Measurements from ENCODE around the gene ALOX5AP. TPM values are rescaled to one million over a fixed set of nuclear protein-coding genes. Genes with fewer than 3 reads are reported as not detected.

ALOX5AP gene
- total RNA-seq, 4 donors from 2014 or later: 14.8 to 48.2 (median 17.2) TPM

DNA sequence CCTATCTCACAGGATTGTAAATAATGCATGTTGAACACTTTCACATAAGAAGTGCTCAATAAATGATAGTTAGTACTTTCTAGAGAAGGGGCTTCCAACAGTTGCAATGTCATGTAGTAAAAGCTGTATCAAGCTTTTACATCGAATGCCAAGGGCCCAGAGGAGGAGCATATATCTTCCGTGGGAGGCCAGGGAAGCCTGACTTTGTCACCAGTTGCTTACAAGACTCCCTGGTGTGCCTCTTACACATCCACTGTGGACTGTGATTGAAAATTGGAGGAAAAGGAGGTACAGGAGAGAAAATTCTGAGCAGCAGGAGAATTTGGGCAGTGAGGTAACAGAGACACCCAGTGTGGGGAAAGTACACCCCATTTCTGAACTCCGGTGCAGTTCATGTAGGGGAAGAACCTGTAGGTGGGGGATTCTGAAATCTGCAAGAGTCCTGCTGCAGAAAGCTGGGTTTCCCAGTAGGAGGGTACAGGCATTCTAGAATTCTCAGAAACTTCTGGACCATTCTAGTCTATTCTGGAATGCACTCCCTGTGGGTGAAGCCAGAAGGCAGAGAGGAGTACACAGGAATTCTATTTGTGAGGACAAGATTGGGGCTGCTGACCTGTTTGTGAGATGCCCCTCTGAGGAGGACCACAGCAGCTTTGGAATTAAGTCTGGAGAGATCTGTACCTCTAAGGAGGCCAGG, 54.0 kb downstream of the ALOX5AP start:
- H3K4me1 ChIP-seq: peaks cover 0 to 20% (median 19%) of the 10 kb centered on the region in 4 donors
- no peak overlapping the region for H3K27ac ChIP-seq (replicated peaks in 1 of 4)
- intact Hi-C loops (cut with DNase I): no loop called here
- no peaks in the 10 kb centered on the region for H3K9me3 ChIP-seq
- H3K36me3 ChIP-seq: no peaks in the 10 kb centered on the region
- H3K27me3 ChIP-seq: no peaks in the 10 kb centered on the region
- DNase-seq (ENCODE audit: extremely low spot score): no peak
- TF ChIP-seq POLR2A (IDR thresholded peaks at IDR 0.05; ENCODE audit: low read depth) (no peak), EP300 (IDR thresholded peaks at IDR 0.05) (no peak)
- TF ChIP-seq, protein P1, sequence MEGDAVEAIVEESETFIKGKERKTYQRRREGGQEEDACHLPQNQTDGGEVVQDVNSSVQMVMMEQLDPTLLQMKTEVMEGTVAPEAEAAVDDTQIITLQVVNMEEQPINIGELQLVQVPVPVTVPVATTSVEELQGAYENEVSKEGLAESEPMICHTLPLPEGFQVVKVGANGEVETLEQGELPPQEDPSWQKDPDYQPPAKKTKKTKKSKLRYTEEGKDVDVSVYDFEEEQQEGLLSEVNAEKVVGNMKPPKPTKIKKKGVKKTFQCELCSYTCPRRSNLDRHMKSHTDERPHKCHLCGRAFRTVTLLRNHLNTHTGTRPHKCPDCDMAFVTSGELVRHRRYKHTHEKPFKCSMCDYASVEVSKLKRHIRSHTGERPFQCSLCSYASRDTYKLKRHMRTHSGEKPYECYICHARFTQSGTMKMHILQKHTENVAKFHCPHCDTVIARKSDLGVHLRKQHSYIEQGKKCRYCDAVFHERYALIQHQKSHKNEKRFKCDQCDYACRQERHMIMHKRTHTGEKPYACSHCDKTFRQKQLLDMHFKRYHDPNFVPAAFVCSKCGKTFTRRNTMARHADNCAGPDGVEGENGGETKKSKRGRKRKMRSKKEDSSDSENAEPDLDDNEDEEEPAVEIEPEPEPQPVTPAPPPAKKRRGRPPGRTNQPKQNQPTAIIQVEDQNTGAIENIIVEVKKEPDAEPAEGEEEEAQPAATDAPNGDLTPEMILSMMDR (IDR thresholded peaks at IDR 0.05): no peak
- 96% methylated on average over 3 of the region's 3 CpGs for WGBS
- H3K4me3 ChIP-seq: no peak overlapping the region

DNA sequence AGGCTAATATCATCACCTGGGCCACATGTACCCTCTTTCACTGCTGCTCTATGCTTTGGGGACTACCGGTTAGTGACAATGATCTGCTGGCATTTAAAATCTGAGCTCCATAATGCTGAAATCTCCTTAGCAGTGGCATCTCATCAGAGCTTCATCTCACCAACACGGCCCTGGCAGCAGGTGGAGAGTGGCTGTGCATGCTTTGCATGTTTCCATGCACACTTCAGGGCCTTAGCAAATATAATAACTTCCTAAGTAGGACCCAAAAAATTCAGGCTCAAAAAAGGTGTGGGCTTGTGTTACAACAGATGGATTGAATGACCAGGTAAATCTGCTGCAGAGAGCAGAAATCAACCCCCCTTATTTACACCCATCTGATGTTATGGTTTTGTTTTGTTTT, 55.2 kb downstream of the ALOX5AP start:
- Histone ChIP-seq H3K27ac (replicated peaks in 1 of 4) (no peak overlapping the region), H3K4me3 (no peak overlapping the region), H3K4me1 (peaks cover 0 to 20% (median 19%) of the 10 kb centered on the region in 4 donors), H3K27me3 (no peaks in the 10 kb centered on the region), H3K36me3 (no peaks in the 10 kb centered on the region), H3K9me3 (no peaks in the 10 kb centered on the region)
- WGBS: 85% methylated on average over 2 of the region's 2 CpGs
- no peak for DNase-seq (ENCODE audit: extremely low spot score)
- TF ChIP-seq, protein P1 (IDR thresholded peaks at IDR 0.05): no peak
- TF ChIP-seq POLR2A (IDR thresholded peaks at IDR 0.05; ENCODE audit: low read depth): no peak
- no peak for TF ChIP-seq POLR2AphosphoS5 (IDR thresholded peaks at IDR 0.05)
- TF ChIP-seq EP300 (IDR thresholded peaks at IDR 0.05): no peak
- intact Hi-C loops (cut with DNase I): no loop called here

DNA sequence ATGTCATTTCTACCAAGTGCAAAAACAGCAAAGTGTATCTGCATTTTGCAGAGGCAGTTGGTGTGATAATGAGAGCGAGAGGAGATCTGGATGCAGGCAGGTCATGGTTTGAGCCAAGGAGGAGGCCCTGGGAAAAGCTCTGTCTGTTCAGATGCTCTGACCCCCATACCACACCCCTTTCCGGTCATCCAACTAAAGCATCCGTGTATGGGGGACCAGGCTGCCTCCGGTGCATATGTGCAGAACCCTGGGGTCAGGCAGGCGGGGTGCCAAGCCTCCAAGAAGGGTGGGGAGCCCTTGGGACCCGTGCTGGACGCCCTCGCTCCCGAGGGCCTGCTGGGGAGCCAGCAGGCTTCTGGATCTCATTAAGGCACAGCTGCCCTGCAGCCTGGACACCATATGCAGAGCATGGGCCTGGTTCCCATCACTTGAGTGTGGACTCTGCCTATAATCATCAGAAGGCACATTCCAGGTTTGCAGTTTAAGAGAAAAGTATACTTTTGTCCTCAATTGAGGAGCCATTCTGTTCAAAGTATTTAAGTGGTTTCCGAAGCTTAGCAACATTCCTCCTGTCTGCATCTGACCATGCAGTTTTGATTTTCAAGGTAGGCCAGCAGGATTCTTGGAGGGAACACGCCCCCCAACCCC, 56.1 kb downstream of the ALOX5AP start:
- H3K4me1 ChIP-seq: peaks cover 0 to 28% (median 26%) of the 10 kb centered on the region in 4 donors
- no peak for DNase-seq (ENCODE audit: extremely low spot score)
- no peaks in the 10 kb centered on the region for H3K36me3 ChIP-seq
- no peak for TF ChIP-seq EP300 (IDR thresholded peaks at IDR 0.05)
- no peak for TF ChIP-seq POLR2A (IDR thresholded peaks at IDR 0.05; ENCODE audit: low read depth)
- TF ChIP-seq, protein P1 (IDR thresholded peaks at IDR 0.05): no peak
- no peak for TF ChIP-seq POLR2AphosphoS5 (IDR thresholded peaks at IDR 0.05)
- H3K9me3 ChIP-seq: no peaks in the 10 kb centered on the region
- peak overlapping the region in 3 of 4 donors; percentile 44 to 51 (median 50) for H3K27ac ChIP-seq (replicated peaks in 1 of 4)
- no peaks in the 10 kb centered on the region for H3K27me3 ChIP-seq
- H3K4me3 ChIP-seq: no peak overlapping the region
- intact Hi-C loops (cut with DNase I): no loop called here
- WGBS: 87% methylated on average over 5 of the region's 11 CpGs

DNA sequence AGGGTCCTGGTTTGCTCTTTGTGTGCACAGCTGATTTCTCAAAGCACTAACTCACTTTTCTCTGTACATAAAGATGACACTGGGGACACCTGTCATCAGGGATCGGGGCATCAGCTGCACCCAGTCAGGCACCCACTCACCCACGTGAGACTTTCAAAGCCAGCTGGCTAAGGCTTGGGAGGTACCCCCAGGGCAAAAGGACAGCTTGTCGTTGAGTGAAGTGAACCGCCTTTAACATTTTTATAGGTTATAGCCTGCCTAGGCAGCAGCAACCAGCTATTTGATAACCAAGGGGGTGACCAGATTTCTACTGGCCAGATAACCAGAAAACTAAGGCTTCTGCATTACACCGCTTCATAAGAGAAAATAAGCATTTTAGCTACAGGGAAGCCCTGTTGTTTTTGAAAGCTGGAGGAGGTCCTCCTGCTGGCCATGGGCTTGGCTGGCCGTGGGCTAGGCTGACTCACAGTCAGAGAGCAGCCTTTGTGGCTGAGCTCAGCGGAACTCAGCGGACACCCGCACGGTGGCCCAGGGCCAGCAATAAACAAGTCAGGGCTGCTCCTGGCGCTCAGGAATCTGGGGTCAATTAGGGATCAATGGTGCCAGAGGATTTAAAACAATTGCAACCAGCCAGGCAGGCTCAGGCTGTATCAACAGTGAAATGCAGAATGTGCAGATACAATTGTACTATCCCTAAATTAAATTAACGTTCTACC, 57.1 kb downstream of the ALOX5AP start:
- intact Hi-C loops (cut with DNase I): no loop called here
- Histone ChIP-seq H3K27ac (replicated peaks in 1 of 4) (peak overlapping the region; percentile 31 to 51 (median 47)), H3K27me3 (no peaks in the 10 kb centered on the region), H3K4me3 (no peak overlapping the region), H3K9me3 (no peaks in the 10 kb centered on the region), H3K36me3 (no peaks in the 10 kb centered on the region), H3K4me1 (peaks cover 0 to 36% (median 33%) of the 10 kb centered on the region in 4 donors)
- TF ChIP-seq, protein P1 (IDR thresholded peaks at IDR 0.05): peak; percentile 14 to 45 (median 21)
- TF ChIP-seq EP300 (IDR thresholded peaks at IDR 0.05): no peak
- no peak for TF ChIP-seq POLR2A (IDR thresholded peaks at IDR 0.05; ENCODE audit: low read depth)
- TF ChIP-seq POLR2AphosphoS5 (IDR thresholded peaks at IDR 0.05): peak in 1 of 2 donors; percentile 62
- no peak for DNase-seq (ENCODE audit: extremely low spot score)
- 44% methylated on average over 10 of the region's 12 CpGs for WGBS
